Activated CD4-positive, alpha-beta T cell treated with anti-CD3 and anti-CD28 coated beads for 36 hours (primary cell): ENCODE results near the gene ARPC3. TPM values are rescaled to one million over a fixed set of nuclear protein-coding genes. Genes with fewer than 3 reads are reported as not detected.
"Not testable (repeated sequence)": the region's sequence is repeated elsewhere in the genome, so short reads cannot be mapped to it uniquely, and the experiment has no call there.

Experiments
- ATAC-seq: fragments of 200-7000 bp; cut with Tn5 transposase; one replicate; pipeline ENCODE4 v1.10.0; 2021; ENCODE audit warnings: mild to moderate bottlenecking, moderate library complexity
- CTCF ChIA-PET: fragments of 350-600 bp; sonication (Branson Sonifier 250); formaldehyde crosslinking; loops from one replicate; lab custom pipeline; 2021; ENCODE audit warnings: antibody characterized with exemption; lab: Charles Lee
- POLR2A ChIA-PET: fragments of 350-600 bp; sonication (Branson Sonifier 250); formaldehyde crosslinking; loops from one replicate; lab custom pipeline; 2021; ENCODE audit warnings: antibody characterized with exemption, inconsistent platforms; lab: Charles Lee
- DNase-seq: peaks from one replicate; pipeline ENCODE4 v3.0.0-alpha.2; 2020
- H3K27ac Mint-ChIP-seq: one replicate; pipeline ENCODE4 v1.8.0; 2021; ENCODE audit warnings: mixed read lengths
- H3K27me3 Mint-ChIP-seq: one replicate; pipeline ENCODE4 v1.8.0; 2021; ENCODE audit warnings: mixed read lengths
- H3K36me3 Mint-ChIP-seq: one replicate; pipeline ENCODE4 v1.8.0; 2021; ENCODE audit warnings: low read depth, mixed read lengths
- H3K4me1 Mint-ChIP-seq: one replicate; pipeline ENCODE4 v1.8.0; 2021; ENCODE audit warnings: mixed read lengths
- H3K4me3 Mint-ChIP-seq: one replicate; pipeline ENCODE4 v1.8.0; 2021; ENCODE audit warnings: mild to moderate bottlenecking, moderate library complexity, mixed read lengths
- H3K9me3 Mint-ChIP-seq: one replicate; pipeline ENCODE4 v1.8.0; 2021; ENCODE audit warnings: low read depth, mixed read lengths
- intact Hi-C, 2 experiments: fragments of 100-400 bp; cut with DNase I in 1 of 2; cut with micrococcal nuclease in 1 of 2; formaldehyde crosslinking; loops; one replicate each; pipeline versions ENCODE4 v1.14.2 to v1.15.1; 2022 to 2024; cut with DNase I, micrococcal nuclease
- total RNA-seq, 2 experiments: library from RNA; stranded (reverse); gene quantifications; one replicate each; pipeline ENCODE4 v1.2.3, GENCODE V29; 2021

Gene ARPC3
- total RNA-seq, 2 experiments from 2014 or later = 244 to 422 TPM

GRCh38 chr12:110458756-110459155 lies 8.6 kb upstream of the ARPC3 start:
- Mint-ChIP-seq H3K4me1 (peaks cover 4% of the 10 kb centered on the region), H3K36me3 (peaks cover 37% of the 10 kb centered on the region), H3K27ac (no peak overlapping the region), H3K4me3 (no peak overlapping the region), H3K27me3 (no peaks in the 10 kb centered on the region), H3K9me3 (no peaks in the 10 kb centered on the region)
- ChIA-PET POLR2A (no interaction called here), CTCF (interaction anchor here (1.1 to 1.9 kb wide), 3 partner anchors 9 to 27 kb away, joined by 4 to 8 read pairs (median 5); partner anchors contain the start of genes ARPC3, FAM216A and GPN3)
- no peak for ATAC-seq
- intact Hi-C loops = no loop called here
- no peak for DNase-seq

- Mint-ChIP-seq H3K27ac (no peak overlapping the region), H3K4me3 (no peak overlapping the region), H3K36me3 (peaks cover 39% of the 10 kb centered on the region), H3K4me1 (peaks cover 14% of the 10 kb centered on the region), H3K9me3 (no peaks in the 10 kb centered on the region), H3K27me3 (no peaks in the 10 kb centered on the region)
- ChIA-PET CTCF (interaction anchor here (0.8 to 5.9 kb wide), 5 partner anchors 16 to 151 kb away, joined by 3 to 82 read pairs (median 13); partner anchors contain the start of genes FAM216A and GPN3), POLR2A (interaction anchor here (1.4 kb wide), 1 partner anchor 15 kb away, joined by 5 read pairs; the partner anchor contains the start of genes FAM216A and GPN3)
- DNase-seq = no peak
- intact Hi-C loops = loop anchor here in 1 of 2 experiments (5.0 kb wide), 1 partner anchor 374 kb away; no protein-coding TSS in a partner anchor
- no peak for ATAC-seq
Observed at GRCh38 chr12:110453569-110454296, 3.6 kb upstream of the ARPC3 start.

GRCh38 chr12:110451263-110451662 lies 1.1 kb upstream of the ARPC3 start:
- ChIA-PET CTCF (interaction anchor here (0.6 to 5.9 kb wide), 10 partner anchors 13 to 436 kb away, joined by 3 to 82 read pairs (median 7); partner anchors contain the start of genes FAM216A, GPN3 and TCTN1), POLR2A (interaction anchor here (0.6 kb wide), 2 partner anchors 41 to 154 kb away, joined by 3 to 4 read pairs; no protein-coding TSS in a partner anchor)
- Mint-ChIP-seq H3K4me3 (no peak overlapping the region), H3K36me3 (peaks cover 45% of the 10 kb centered on the region), H3K9me3 (no peaks in the 10 kb centered on the region), H3K27me3 (no peaks in the 10 kb centered on the region), H3K27ac (peak overlapping the region; percentile 98), H3K4me1 (peaks cover 33% of the 10 kb centered on the region)
- intact Hi-C loops = loop anchor here (2.0 to 5.0 kb wide), 3 partner anchors 102 to 376 kb away; no protein-coding TSS in a partner anchor
- no peak for DNase-seq
- ATAC-seq = no peak

GRCh38 chr12:110444455-110444854 lies 5.7 kb downstream of the ARPC3 start:
- DNase-seq (no peak), ATAC-seq (no peak)
- CTCF ChIA-PET = interaction anchor here (1.8 kb wide), 1 partner anchor 13 kb away, joined by 7 read pairs; no protein-coding TSS in a partner anchor
- H3K36me3 Mint-ChIP-seq = peaks cover 34% of the 10 kb centered on the region
- intact Hi-C loops = no loop called here
- H3K27me3 Mint-ChIP-seq = no peaks in the 10 kb centered on the region
- POLR2A ChIA-PET = no interaction called here
- no peak overlapping the region for H3K4me3 Mint-ChIP-seq
- no peak overlapping the region for H3K27ac Mint-ChIP-seq
- H3K4me1 Mint-ChIP-seq = peaks cover 35% of the 10 kb centered on the region
- no peaks in the 10 kb centered on the region for H3K9me3 Mint-ChIP-seq

DNA sequence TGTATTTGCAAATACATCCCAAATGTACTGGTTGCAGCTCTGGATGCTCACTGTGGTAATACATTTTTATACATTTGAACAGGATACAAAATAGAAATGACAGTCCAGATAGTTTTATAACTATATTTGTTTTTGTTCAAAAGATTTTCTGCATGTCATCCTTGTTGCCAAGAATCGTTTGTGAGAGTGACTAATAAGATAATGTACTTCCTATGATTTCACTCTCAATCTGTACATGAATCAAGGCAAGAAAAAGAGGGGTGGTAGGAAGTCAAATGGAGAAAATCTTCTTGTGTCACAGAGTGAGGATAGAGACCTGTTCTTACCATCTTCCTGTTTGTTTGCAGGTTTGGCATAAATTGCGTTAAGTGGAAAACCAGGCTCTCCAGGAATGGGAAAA lies 13.9 kb downstream of the ARPC3 start:
- H3K36me3 Mint-ChIP-seq = peaks cover 41% of the 10 kb centered on the region
- ChIA-PET POLR2A (no interaction called here), CTCF (no interaction called here)
- intact Hi-C loops = no loop called here
- no peak overlapping the region for H3K4me3 Mint-ChIP-seq
- H3K9me3 Mint-ChIP-seq = no peaks in the 10 kb centered on the region
- no peaks in the 10 kb centered on the region for H3K27me3 Mint-ChIP-seq
- no peak for ATAC-seq
- DNase-seq = no peak
- peaks cover 13% of the 10 kb centered on the region for H3K4me1 Mint-ChIP-seq
- H3K27ac Mint-ChIP-seq = peak overlapping the region; percentile 55

GRCh38 chr12:110431957-110432587 lies 18.1 kb downstream of the ARPC3 start:
- ATAC-seq (peak; percentile 45), DNase-seq (peak; percentile 54)
- Mint-ChIP-seq H3K36me3 (peaks cover 22% of the 10 kb centered on the region), H3K27ac (no peak overlapping the region), H3K4me1 (peaks cover 11% of the 10 kb centered on the region), H3K27me3 (no peaks in the 10 kb centered on the region), H3K9me3 (no peaks in the 10 kb centered on the region), H3K4me3 (peak overlapping the region; percentile 93)
- ChIA-PET CTCF (interaction anchor here (0.6 to 2.0 kb wide), 50 partner anchors 8 to 1996 kb away, joined by 3 to 48 read pairs (median 5); partner anchors contain the start of genes ANAPC7, ARPC3, FAM216A and GPN3), POLR2A (interaction anchor here (0.6 to 1.5 kb wide), 8 partner anchors 16 to 276 kb away, joined by 3 to 17 read pairs (median 6); partner anchors contain the start of genes ARPC3, FAM216A, GPN3 and RAD9B)
- intact Hi-C loops = loop anchor here (1.0 to 2.0 kb wide), 6 partner anchors 17 to 332 kb away; partner anchors contain the start of gene IFT81 (in 1 of the 2)

GRCh38 chr12:110429676-110430075 lies 20.5 kb downstream of the ARPC3 start:
- H3K9me3 Mint-ChIP-seq, H3K4me3 Mint-ChIP-seq, CTCF ChIA-PET, POLR2A ChIA-PET, ATAC-seq, intact Hi-C loops, H3K36me3 Mint-ChIP-seq, DNase-seq, H3K27ac Mint-ChIP-seq, H3K4me1 Mint-ChIP-seq, H3K27me3 Mint-ChIP-seq: not testable (repeated sequence)

- no peak overlapping the region for H3K27ac Mint-ChIP-seq
- ATAC-seq = no peak
- ChIA-PET CTCF (interaction anchor here (1.0 kb wide), 1 partner anchor 76 kb away, joined by 3 read pairs; no protein-coding TSS in a partner anchor), POLR2A (no interaction called here)
- intact Hi-C loops = no loop called here
- H3K4me3 Mint-ChIP-seq = no peak overlapping the region
- H3K4me1 Mint-ChIP-seq = no peaks in the 10 kb centered on the region
- no peaks in the 10 kb centered on the region for H3K9me3 Mint-ChIP-seq
- DNase-seq = no peak
- H3K36me3 Mint-ChIP-seq = no peaks in the 10 kb centered on the region
- no peaks in the 10 kb centered on the region for H3K27me3 Mint-ChIP-seq
Observed at GRCh38 chr12:110426406-110426805, 23.7 kb downstream of the ARPC3 start.

DNA sequence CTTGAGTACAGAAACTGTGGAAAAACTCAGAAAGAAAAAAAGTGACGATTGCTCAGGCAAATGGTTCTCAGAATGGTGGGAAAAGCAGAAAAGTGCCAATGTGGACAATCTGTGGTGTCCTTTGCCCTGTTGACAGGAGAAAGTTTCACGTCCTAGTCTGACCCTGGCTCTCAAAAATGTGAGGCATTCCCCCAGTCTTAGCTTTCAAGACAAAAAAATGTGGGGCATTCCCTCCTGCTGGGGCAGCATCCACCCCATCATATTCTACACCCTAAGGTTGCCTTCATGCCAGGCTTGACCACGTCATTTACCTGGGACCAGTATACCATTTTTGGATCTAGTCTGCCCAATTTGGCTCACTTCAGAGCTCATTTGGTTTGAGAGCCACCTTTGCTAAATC lies 25.9 kb downstream of the ARPC3 start:
- CTCF ChIA-PET = no interaction called here
- H3K27ac Mint-ChIP-seq = no peak overlapping the region
- no peaks in the 10 kb centered on the region for H3K9me3 Mint-ChIP-seq
- POLR2A ChIA-PET = no interaction called here
- no peaks in the 10 kb centered on the region for H3K27me3 Mint-ChIP-seq
- H3K36me3 Mint-ChIP-seq = no peaks in the 10 kb centered on the region
- no peak for ATAC-seq
- intact Hi-C loops = no loop called here
- no peak for DNase-seq
- H3K4me3 Mint-ChIP-seq = no peak overlapping the region
- H3K4me1 Mint-ChIP-seq = no peaks in the 10 kb centered on the region

GRCh38 chr12:110421701-110422100 lies 28.4 kb downstream of the ARPC3 start:
- intact Hi-C loops = no loop called here
- ATAC-seq (no peak), DNase-seq (no peak)
- H3K4me3 Mint-ChIP-seq = no peak overlapping the region
- no peaks in the 10 kb centered on the region for H3K4me1 Mint-ChIP-seq
- no peak overlapping the region for H3K27ac Mint-ChIP-seq
- ChIA-PET POLR2A (interaction anchor here (0.6 kb wide), 1 partner anchor 1381 kb away, joined by 8 read pairs; no protein-coding TSS in a partner anchor), CTCF (interaction anchor here (0.6 to 2.5 kb wide), 2 partner anchors 10 to 272 kb away, joined by 5 to 19 read pairs; no protein-coding TSS in a partner anchor)
- no peaks in the 10 kb centered on the region for H3K9me3 Mint-ChIP-seq
- H3K36me3 Mint-ChIP-seq = no peaks in the 10 kb centered on the region
- no peaks in the 10 kb centered on the region for H3K27me3 Mint-ChIP-seq

DNA sequence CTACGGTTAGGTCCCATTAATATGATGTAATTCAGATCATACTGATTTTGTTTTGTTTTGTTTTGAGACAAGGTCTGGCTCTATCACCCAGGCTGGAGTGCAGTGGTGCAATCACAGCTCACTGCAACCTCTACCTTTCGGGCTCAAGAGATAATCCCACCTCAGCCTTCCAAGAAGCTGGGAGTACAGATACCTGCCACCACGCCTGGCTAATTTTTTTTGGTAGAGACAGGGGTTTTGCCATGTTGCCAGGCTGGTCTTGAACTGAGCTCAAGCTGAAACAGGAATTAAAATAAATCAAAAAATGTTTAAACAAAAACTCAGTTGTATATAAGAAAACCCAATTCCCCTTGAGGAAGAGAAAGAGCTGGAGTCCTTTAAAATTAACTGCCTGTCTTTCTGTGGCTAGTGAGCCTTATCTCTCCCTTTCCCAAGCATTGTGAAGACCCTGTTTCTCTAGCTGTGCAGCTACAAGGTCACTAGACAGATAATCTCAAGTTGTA lies 28.9 kb downstream of the ARPC3 start:
- POLR2A ChIA-PET = interaction anchor here (0.6 kb wide), 2 partner anchors 294 to 1381 kb away, joined by 8 read pairs; no protein-coding TSS in a partner anchor

More for the DNA sequence above, 28.9 kb downstream of the ARPC3 start:
- DNase-seq (no peak), ATAC-seq (no peak)
- intact Hi-C loops = no loop called here
- H3K27ac Mint-ChIP-seq = no peak overlapping the region
- no peaks in the 10 kb centered on the region for H3K4me1 Mint-ChIP-seq
- CTCF ChIA-PET = interaction anchor here (0.6 to 2.5 kb wide), 3 partner anchors 10 to 272 kb away, joined by 3 to 19 read pairs (median 5); no protein-coding TSS in a partner anchor
- H3K4me3 Mint-ChIP-seq = no peak overlapping the region
- H3K36me3 Mint-ChIP-seq = no peaks in the 10 kb centered on the region
- H3K27me3 Mint-ChIP-seq = no peaks in the 10 kb centered on the region
- no peaks in the 10 kb centered on the region for H3K9me3 Mint-ChIP-seq
